Activated naive CD4-positive, alpha-beta T cell treated with anti-CD3 and anti-CD28 coated beads for 36 hours (primary cell): ENCODE results near the gene LRP8. TPM values are rescaled to one million over a fixed set of nuclear protein-coding genes. Genes with fewer than 3 reads are reported as not detected.

Experiments used
- CTCF ChIA-PET: fragments of 350-600 bp; sonication (Branson Sonifier 250); formaldehyde crosslinking; loops from one replicate; lab custom pipeline; 2021; ENCODE audit warnings: antibody characterized with exemption; lab: Charles Lee
- DNase-seq: peaks from one replicate; pipeline ENCODE4 v3.0.0-alpha.2; 2020
- H3K27ac Mint-ChIP-seq: one replicate; pipeline ENCODE4 v1.8.0; 2021; ENCODE audit warnings: mild to moderate bottlenecking, mixed read lengths
- H3K27me3 Mint-ChIP-seq: one replicate; pipeline ENCODE4 v1.8.0; 2021; ENCODE audit warnings: low read depth, mixed read lengths
- H3K36me3 Mint-ChIP-seq: one replicate; pipeline ENCODE4 v1.8.0; 2021; ENCODE audit warnings: low read depth, mixed read lengths
- H3K4me1 Mint-ChIP-seq: one replicate; pipeline ENCODE4 v1.8.0; 2021; ENCODE audit warnings: low read depth, mixed read lengths
- H3K4me3 Mint-ChIP-seq: one replicate; pipeline ENCODE4 v1.8.0; 2021; ENCODE audit warnings: mild to moderate bottlenecking, moderate library complexity, mixed read lengths
- H3K9me3 Mint-ChIP-seq: one replicate; pipeline ENCODE4 v1.8.0; 2021; ENCODE audit warnings: mixed read lengths
- intact Hi-C: fragments of 100-400 bp; cut with micrococcal nuclease; formaldehyde crosslinking; loops from one replicate; pipeline ENCODE4 v1.15.1; 2023
- total RNA-seq, 2 experiments: library from RNA; stranded (reverse); gene quantifications; one replicate each; pipeline ENCODE4 v1.2.3, GENCODE V29; 2021

LRP8 gene
- total RNA-seq, 2 experiments from 2014 or later = 27.7 to 32.9 TPM

DNA sequence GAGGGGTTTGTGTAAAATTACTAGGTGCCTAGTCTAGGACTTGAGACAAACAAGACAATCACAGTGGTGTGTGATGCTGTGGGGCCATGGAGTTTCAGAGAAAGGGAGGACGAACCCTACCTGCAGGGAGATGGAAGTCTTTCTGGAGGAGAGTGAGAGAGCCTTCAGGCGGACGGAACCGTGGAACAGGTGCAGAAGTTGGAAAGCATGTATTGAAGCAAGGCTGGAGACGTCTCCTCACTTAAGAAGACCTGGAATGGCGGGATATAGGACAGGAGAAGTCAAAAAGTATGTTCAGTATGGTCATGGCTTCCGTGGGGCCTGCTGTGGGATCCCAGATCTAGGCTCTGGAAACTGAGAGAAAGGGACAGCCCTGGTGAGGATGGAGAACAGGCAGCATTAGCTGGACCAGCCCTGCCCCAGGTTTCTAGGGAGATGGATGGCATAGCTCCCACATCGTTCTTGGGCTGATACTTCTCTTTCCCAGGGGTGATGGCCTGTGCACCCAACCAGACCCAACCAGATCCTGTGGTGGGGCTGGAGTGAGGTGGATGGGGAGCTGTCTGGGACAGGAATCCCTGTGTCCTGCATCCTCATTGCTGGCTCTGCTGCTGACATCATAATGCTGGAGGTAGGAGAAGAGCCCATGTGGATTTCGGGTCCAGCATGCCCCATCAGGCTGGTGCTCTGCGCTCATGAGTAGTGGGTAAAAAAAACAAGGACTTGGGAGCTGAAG lies 15.0 kb upstream of the LRP8 start:
- no peaks in the 10 kb centered on the region for H3K27me3 Mint-ChIP-seq
- peaks cover 11% of the 10 kb centered on the region for H3K9me3 Mint-ChIP-seq
- CTCF ChIA-PET = no interaction called here
- DNase-seq = no peak
- peaks cover 8% of the 10 kb centered on the region for H3K4me1 Mint-ChIP-seq
- H3K27ac Mint-ChIP-seq = no peak overlapping the region
- H3K4me3 Mint-ChIP-seq = no peak overlapping the region
- intact Hi-C loops = no loop called here
- peaks cover 7% of the 10 kb centered on the region for H3K36me3 Mint-ChIP-seq

DNA sequence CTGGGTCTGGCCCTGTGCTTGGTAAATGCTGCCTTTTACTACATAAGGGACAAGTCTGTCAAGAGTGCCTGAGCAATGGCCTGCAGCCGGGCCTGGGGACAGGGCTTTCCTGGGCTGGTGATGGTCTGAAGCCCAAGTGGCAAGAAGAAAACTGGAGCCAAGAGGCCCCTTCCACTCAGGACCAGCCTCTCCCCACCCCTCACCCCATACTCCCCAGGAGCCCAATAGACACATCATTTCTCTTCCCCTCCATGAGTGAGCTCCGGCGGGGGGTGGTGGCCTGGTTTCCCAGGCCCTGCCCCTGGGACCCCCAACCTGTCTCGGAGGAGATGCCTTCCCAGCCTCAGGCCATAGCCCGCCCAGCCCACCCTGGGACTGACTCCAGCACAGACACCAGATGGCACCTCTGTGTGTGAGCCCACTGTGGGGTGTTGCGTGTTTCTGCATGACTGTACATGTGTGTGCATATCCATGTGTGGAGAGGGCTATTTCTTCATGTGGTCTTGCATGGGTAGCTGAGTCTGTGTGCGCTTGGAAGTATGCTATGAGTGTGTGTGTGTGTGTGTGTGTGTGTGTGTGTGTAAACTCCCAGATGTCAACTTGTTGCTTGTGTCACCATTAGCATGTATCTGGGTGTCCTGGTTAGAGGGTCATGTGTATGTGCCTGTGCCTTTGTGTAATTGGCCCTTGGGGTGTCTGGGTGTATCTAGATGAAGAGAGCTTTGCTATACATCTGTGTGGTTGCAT lies 14.3 kb upstream of the LRP8 start:
- intact Hi-C loops = loop anchor here (1.0 kb wide), 1 partner anchor 16 kb away; no protein-coding TSS in a partner anchor
- H3K4me1 Mint-ChIP-seq = peaks cover 8% of the 10 kb centered on the region
- H3K9me3 Mint-ChIP-seq = peaks cover 11% of the 10 kb centered on the region
- no peaks in the 10 kb centered on the region for H3K27me3 Mint-ChIP-seq
- no peak overlapping the region for H3K4me3 Mint-ChIP-seq
- CTCF ChIA-PET = no interaction called here
- no peak for DNase-seq
- H3K36me3 Mint-ChIP-seq = peaks cover 7% of the 10 kb centered on the region
- H3K27ac Mint-ChIP-seq = no peak overlapping the region

DNA sequence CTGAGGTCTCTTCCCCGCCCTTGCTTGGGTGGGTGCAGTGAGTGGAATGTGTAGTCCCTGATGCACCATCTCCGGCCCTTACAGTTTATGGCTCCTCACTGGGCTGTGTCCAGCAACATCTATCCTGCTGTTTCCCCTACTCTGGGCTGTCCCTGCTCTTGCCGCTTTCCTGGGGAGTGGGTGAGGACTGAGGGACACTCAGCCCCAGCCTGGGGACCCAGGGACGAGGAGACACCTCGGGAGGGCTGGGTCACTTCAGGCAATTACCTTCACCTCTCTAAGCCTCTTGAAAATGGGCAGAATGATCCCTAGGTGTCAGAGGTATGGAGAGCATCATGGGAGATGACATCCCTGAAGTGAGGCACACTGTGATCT lies 13.6 kb upstream of the LRP8 start:
- peaks cover 7% of the 10 kb centered on the region for H3K36me3 Mint-ChIP-seq
- H3K4me3 Mint-ChIP-seq = no peak overlapping the region
- H3K27ac Mint-ChIP-seq = no peak overlapping the region
- H3K9me3 Mint-ChIP-seq = peaks cover 11% of the 10 kb centered on the region
- H3K4me1 Mint-ChIP-seq = peaks cover 8% of the 10 kb centered on the region
- DNase-seq = no peak
- no peaks in the 10 kb centered on the region for H3K27me3 Mint-ChIP-seq
- CTCF ChIA-PET = no interaction called here
- intact Hi-C loops = loop anchor here (1.0 kb wide), 1 partner anchor 15 kb away; no protein-coding TSS in a partner anchor

DNA sequence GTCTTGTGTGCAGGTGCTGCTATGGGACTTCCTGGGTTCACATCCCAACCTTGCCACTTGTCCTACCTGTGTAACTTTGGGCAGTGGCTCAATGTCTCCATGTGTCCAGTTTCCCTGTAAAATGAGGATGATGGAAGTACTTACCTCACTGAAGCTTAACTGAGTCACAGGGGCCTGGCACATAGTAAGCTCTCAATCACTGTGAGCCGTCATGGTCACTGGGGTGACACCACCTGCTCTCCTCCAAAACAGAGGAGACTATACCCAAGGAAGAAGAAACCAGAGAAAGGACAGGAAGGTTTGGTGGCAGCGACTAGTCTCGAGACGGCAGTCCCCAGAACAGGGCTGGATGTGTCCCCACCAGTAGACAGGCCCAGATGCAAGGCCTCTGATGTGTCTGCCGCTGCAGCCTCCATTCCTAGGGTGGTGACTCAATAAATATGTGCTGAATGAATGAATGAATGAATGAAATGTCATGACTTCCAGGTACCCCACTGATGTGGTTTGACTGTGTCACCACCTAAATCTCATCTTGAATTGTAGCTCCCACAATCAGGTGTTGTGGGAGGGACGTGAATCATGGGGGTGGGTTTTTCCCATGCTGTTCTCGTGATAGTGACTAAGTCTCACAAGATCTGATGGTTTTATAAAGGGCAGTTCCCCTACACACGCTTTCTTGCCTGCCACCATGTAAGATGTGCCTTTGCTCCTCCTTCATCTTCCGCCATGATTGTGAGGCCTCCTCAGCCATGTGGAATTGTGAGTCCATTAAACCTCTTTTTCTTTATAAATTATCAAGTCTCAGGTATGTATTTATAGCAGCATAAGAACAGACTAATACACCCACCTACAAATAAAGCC lies 13.0 kb upstream of the LRP8 start:
- Mint-ChIP-seq H3K4me1 (peaks cover 8% of the 10 kb centered on the region), H3K27me3 (no peaks in the 10 kb centered on the region), H3K36me3 (peaks cover 7% of the 10 kb centered on the region), H3K9me3 (peaks cover 11% of the 10 kb centered on the region), H3K27ac (no peak overlapping the region), H3K4me3 (no peak overlapping the region)
- intact Hi-C loops = loop anchor here (1.0 kb wide), 1 partner anchor 15 kb away; no protein-coding TSS in a partner anchor
- peak; percentile 70 for DNase-seq
- CTCF ChIA-PET = no interaction called here

DNA sequence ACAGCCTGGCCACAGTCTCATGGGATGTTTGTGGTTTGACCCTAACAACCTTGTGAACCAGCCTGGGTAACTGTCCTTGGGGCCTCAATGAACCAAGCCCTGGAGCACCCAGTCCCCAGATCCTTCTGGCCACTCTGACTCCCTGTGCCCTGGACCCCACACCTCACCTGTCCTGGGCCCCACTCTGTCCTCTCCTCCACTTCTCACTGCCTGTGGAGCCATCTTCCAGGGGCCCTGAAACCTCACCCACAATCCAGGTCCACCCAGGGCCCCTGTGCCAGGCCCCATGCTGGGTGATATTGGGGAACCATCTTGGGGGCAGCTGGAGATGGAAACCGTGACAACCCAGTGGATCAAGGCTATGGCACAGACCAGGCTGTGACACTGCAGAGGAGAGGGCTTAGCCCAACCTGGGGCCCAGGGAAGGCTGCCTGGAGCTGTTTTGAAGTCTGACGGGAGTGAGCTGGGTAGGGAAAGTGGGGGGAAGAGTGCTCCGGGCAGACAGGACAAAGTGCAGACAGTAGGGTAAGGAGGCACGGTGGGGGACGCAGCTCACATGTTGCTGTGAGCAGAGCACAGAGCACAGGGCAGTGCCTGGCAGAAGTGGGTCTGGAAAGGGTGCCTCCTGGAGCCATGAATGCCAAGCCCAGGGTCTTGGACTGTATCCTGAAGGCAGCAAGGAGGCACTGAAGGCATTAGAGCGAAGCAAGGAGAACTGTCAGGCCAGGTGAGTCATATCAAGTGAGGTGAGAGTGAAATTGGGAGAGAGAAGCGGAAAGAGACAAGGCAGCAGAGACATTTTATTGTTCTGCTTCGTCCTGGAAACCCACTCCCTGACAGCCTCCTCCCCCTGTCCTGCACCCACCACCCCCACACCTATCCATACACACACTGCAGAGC lies 12.1 kb upstream of the LRP8 start:
- H3K27ac Mint-ChIP-seq = no peak overlapping the region
- H3K27me3 Mint-ChIP-seq = no peaks in the 10 kb centered on the region
- intact Hi-C loops = no loop called here
- peaks cover 11% of the 10 kb centered on the region for H3K4me1 Mint-ChIP-seq
- H3K9me3 Mint-ChIP-seq = peaks cover 11% of the 10 kb centered on the region
- peaks cover 7% of the 10 kb centered on the region for H3K36me3 Mint-ChIP-seq
- DNase-seq = no peak
- no peak overlapping the region for H3K4me3 Mint-ChIP-seq
- CTCF ChIA-PET = no interaction called here

DNA sequence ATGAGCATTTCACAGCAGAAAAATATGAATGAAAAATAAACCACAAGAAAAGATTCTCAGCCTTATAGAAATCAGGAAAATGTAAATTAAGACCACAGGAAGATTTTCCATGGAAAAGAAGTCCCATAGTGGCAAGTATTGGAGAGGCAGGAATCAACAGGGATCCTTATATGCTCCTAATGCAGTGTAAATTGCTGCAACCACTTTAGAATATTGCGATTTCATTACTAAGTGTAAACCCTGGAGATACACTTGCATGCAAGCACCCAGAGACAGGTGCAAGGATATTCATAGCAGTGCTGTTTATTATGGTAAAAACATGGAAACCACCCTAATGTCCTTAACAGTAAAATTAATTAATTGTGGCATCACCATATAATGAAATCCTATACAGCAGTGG lies 10.6 kb upstream of the LRP8 start:
- H3K4me1 Mint-ChIP-seq = peaks cover 14% of the 10 kb centered on the region
- H3K9me3 Mint-ChIP-seq = peaks cover 11% of the 10 kb centered on the region
- no peak overlapping the region for H3K27ac Mint-ChIP-seq
- CTCF ChIA-PET = no interaction called here
- peaks cover 7% of the 10 kb centered on the region for H3K36me3 Mint-ChIP-seq
- intact Hi-C loops = no loop called here
- H3K27me3 Mint-ChIP-seq = no peaks in the 10 kb centered on the region
- no peak for DNase-seq
- H3K4me3 Mint-ChIP-seq = no peak overlapping the region

DNA sequence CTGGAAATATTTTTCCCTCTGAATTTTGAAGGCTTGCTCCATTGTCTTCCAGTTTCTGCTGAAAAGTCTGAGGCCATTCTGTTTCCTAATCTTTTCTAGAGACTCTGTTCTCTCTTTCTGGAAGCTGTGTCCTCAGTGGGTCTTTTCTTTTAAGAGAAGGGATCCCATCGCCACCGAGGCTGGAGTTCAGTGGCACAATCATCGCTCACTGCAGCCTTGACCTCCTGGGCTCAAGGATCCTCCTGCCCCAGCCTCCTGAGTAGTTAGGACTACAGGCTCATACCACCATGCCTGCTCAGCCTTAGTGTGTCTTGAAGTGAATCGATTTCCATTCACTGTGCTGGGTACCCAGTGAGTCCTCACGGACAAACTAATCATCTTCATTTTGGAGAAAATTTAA lies 9.6 kb upstream of the LRP8 start:
- intact Hi-C loops = no loop called here
- H3K36me3 Mint-ChIP-seq = peaks cover 7% of the 10 kb centered on the region
- H3K27ac Mint-ChIP-seq = no peak overlapping the region
- H3K9me3 Mint-ChIP-seq = peaks cover 10% of the 10 kb centered on the region
- H3K4me3 Mint-ChIP-seq = no peak overlapping the region
- peaks cover 14% of the 10 kb centered on the region for H3K4me1 Mint-ChIP-seq
- CTCF ChIA-PET = no interaction called here
- no peaks in the 10 kb centered on the region for H3K27me3 Mint-ChIP-seq
- no peak for DNase-seq

DNA sequence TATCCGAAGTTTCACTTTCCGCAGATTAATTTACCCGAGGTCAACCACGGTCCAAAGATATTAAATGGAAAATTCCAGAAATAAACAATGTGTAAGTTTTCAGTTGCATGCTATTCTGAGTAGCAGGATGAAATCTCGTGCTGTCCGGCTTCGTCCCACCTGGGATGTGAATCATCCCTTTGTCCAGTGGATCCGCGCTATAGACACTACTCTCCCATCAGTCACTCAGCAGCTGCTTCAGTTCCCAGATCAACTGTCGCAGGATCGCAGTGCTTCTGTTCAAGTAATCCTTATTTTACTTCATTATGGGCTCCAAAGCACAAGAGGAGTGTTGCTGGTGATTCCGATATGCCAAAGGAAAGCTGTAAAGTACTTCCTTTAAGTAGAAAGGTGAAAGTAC lies 8.3 kb upstream of the LRP8 start:
- Mint-ChIP-seq H3K4me1 (peaks cover 13% of the 10 kb centered on the region), H3K4me3 (no peak overlapping the region), H3K27ac (no peak overlapping the region), H3K36me3 (peaks cover 4% of the 10 kb centered on the region), H3K9me3 (peaks cover 2% of the 10 kb centered on the region), H3K27me3 (no peaks in the 10 kb centered on the region)
- CTCF ChIA-PET = no interaction called here
- intact Hi-C loops = no loop called here
- no peak for DNase-seq

DNA sequence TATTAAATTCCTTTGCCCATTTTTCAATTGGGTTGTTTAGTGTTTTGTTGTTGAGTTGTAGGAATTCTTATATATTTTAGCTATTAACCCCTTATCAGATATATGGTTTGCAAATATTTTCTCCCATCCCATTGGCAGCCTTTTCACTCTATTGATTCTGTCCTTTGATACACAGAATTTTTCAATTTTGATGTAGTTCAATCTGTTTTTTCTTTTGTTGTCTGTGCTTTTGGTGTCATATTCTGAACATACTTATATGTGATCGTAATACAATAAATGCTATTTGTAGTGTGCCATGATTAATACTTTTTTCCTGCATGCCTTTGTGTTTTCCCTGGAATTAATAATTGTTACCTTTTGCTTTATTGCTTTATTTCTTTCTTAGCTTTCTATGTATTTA lies 7.8 kb upstream of the LRP8 start:
- peaks cover 3% of the 10 kb centered on the region for H3K36me3 Mint-ChIP-seq
- H3K27ac Mint-ChIP-seq = no peak overlapping the region
- no peak overlapping the region for H3K4me3 Mint-ChIP-seq
- intact Hi-C loops = no loop called here
- no peaks in the 10 kb centered on the region for H3K27me3 Mint-ChIP-seq
- peaks cover 11% of the 10 kb centered on the region for H3K4me1 Mint-ChIP-seq
- CTCF ChIA-PET = no interaction called here
- DNase-seq = no peak
- H3K9me3 Mint-ChIP-seq = no peaks in the 10 kb centered on the region

DNA sequence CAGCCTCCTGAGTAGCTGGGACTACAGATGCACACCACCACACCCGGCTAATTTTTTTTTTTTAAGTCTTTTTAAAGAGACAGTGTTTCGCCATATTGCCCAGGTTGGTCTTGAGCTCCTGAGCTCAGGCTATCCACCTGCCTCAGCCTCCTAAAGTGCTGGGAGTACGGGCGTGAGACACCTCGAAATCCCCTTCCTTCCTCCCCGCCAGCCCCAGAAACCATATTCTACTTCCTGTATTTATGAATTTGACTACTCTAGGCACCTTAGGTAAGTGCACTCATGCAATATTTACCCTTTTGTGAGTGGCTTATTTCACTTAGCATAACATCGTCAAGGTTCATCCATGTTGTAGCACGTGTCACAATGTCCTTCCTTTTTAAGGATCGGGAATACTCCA lies 6.9 kb upstream of the LRP8 start:
- H3K9me3 Mint-ChIP-seq = no peaks in the 10 kb centered on the region
- H3K36me3 Mint-ChIP-seq = no peaks in the 10 kb centered on the region
- peaks cover 6% of the 10 kb centered on the region for H3K4me1 Mint-ChIP-seq
- DNase-seq = no peak
- H3K27me3 Mint-ChIP-seq = no peaks in the 10 kb centered on the region
- H3K4me3 Mint-ChIP-seq = no peak overlapping the region
- no peak overlapping the region for H3K27ac Mint-ChIP-seq
- CTCF ChIA-PET = interaction anchor here (0.7 to 1.5 kb wide), 2 partner anchors 38 to 59 kb away, joined by 3 to 5 read pairs; no protein-coding TSS in a partner anchor
- intact Hi-C loops = no loop called here

DNA sequence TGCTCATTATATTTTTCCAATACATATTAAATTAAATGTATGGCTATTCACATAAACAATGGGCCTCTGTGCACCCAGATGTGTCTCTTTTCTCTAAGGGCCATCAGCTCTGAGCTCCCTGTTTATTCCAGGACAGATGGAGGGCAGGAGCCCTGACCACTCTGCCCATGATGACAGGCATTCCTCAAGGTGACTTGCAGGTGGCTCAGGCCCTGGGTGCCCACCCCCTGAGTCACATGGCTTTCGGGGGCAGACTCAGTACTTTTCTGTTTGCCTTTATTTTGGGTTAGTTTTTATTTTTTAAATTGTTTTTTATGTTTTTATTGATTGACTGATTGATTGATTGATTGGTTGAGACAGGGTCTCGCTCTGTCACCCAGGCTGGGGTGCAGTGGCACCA lies 6.4 kb upstream of the LRP8 start:
- no peak for DNase-seq
- Mint-ChIP-seq H3K4me1 (peaks cover 6% of the 10 kb centered on the region), H3K9me3 (no peaks in the 10 kb centered on the region), H3K4me3 (no peak overlapping the region), H3K36me3 (no peaks in the 10 kb centered on the region), H3K27me3 (no peaks in the 10 kb centered on the region), H3K27ac (no peak overlapping the region)
- intact Hi-C loops = no loop called here
- CTCF ChIA-PET = interaction anchor here (1.5 kb wide), 1 partner anchor 59 kb away, joined by 5 read pairs; no protein-coding TSS in a partner anchor
